Hepatic stellate cell (primary cell): Measurements from ENCODE around the gene SELPLG.
"Not testable (repeated sequence)": the region's sequence is repeated elsewhere in the genome, so short reads cannot be mapped to it uniquely, and the experiment has no call there.

Experiments
- DNase-seq: peaks from one replicate; pipeline ENCODE4 v3.0.0; 2011; ENCODE audit warnings: low spot score

The SELPLG gene

GRCh38 chr12:108633534-108634248, at the start of gene SELPLG:
Gene SELPLG (minus strand): TSS chr12:108633894. CDS start chr12:108624307, 9,587 bp downstream.
- no peak for DNase-seq

- DNase-seq, result no peak
These were observed 47.6 kb upstream of the SELPLG start for GRCh38 chr12:108681317-108681716.

GRCh38 chr12:108679106-108679681, 45.5 kb upstream of the SELPLG start:
- DNase-seq, result no peak

GRCh38 chr12:108678104-108678730, 44.5 kb upstream of the SELPLG start:
- no peak for DNase-seq

GRCh38 chr12:108677381-108677780, 43.7 kb upstream of the SELPLG start:
- DNase-seq, result no peak

GRCh38 chr12:108676707-108677106, 43.0 kb upstream of the SELPLG start:
- no peak for DNase-seq

- no peak for DNase-seq
These were observed 42.1 kb upstream of the SELPLG start for GRCh38 chr12:108675792-108676191.

- no peak for DNase-seq
These were observed 38.4 kb upstream of the SELPLG start for GRCh38 chr12:108672054-108672453.

GRCh38 chr12:108671110-108671509, 37.4 kb upstream of the SELPLG start:
- no peak for DNase-seq

- no peak for DNase-seq
These were observed 36.5 kb upstream of the SELPLG start for GRCh38 chr12:108670066-108670631.

GRCh38 chr12:108668542-108668941, 34.8 kb upstream of the SELPLG start:
- DNase-seq, result no peak

GRCh38 chr12:108668063-108668462, 34.4 kb upstream of the SELPLG start:
- DNase-seq, result no peak

- DNase-seq, result no peak
These were observed 33.7 kb upstream of the SELPLG start for GRCh38 chr12:108667349-108667748.

- DNase-seq, result no peak
These were observed 32.7 kb upstream of the SELPLG start for GRCh38 chr12:108666401-108666881.

- no peak for DNase-seq
These were observed 32.0 kb upstream of the SELPLG start for GRCh38 chr12:108665608-108666202.

- DNase-seq, result peak; percentile 69
These were observed 30.9 kb upstream of the SELPLG start for GRCh38 chr12:108664338-108665258.

GRCh38 chr12:108663324-108664015, 29.8 kb upstream of the SELPLG start:
- DNase-seq, result no peak

GRCh38 chr12:108658115-108658514, 24.4 kb upstream of the SELPLG start:
- DNase-seq, result not testable (repeated sequence)

- no peak for DNase-seq
These were observed 23.5 kb upstream of the SELPLG start for GRCh38 chr12:108657130-108657745.

GRCh38 chr12:108656247-108656646, 22.6 kb upstream of the SELPLG start:
- not testable (repeated sequence) for DNase-seq
